GM19468 (cell line): ENCODE measurements around the gene CACNG4.

ENCODE experiments used
- ATAC-seq: cut with Tn5 transposase; IDR thresholded peaks from one replicate; pipeline ENCODE4 v1.9.1; 2021; ENCODE audit warnings: mild to moderate bottlenecking, moderate library complexity, moderate number of reproducible peaks; ENCODE audit not compliant: unreplicated experiment; ENCODE audit errors: extremely low read depth

Gene CACNG4

DNA sequence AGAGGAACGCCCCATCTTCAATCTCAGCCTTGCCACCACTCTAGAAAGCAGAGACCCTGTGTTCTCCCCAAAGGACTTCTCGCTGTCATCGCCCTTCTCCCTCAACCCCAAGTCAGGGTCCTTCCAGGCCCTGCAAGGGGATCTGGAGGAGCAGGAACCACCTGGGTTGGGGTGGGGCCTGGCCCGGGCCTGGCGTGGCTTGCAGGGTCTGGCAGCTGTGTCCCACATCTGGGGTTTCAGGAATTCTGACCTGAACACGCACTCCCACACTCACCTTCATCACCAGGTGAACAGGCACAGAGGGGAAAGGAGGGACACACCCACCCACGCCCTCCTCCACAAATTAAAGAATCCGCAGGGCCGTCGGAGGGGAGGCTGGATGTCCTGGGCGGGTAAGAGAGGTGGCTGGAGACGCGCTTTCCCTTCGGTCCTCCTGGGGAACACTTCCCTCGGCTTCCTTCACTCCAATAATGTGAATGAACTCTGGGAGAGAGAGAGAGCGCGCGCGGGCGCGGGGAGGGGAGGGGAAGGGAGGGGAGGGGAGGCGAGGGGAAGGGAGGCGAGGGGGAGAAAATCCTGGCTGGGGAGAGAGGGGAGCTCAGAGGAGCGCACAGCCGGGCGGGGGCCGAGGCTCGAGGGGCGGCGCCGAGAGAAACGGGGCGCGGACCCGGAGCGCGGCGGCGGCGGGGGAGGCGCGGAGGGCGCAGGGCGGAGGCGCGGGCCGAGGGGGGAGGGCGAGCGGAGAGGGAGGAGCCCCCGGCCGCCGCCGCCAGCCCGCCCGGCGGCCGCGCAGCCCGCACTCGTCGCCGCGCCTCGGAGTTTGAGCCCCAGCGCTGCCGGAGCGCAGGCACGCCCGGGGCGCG is at the start of gene CACNG4:
Gene CACNG4, plus strand, starts transcription at position 799 of the 863 bp plus-strand sequence. CDS start 205 bp downstream, outside the sequence.
- ATAC-seq = no peak

DNA sequence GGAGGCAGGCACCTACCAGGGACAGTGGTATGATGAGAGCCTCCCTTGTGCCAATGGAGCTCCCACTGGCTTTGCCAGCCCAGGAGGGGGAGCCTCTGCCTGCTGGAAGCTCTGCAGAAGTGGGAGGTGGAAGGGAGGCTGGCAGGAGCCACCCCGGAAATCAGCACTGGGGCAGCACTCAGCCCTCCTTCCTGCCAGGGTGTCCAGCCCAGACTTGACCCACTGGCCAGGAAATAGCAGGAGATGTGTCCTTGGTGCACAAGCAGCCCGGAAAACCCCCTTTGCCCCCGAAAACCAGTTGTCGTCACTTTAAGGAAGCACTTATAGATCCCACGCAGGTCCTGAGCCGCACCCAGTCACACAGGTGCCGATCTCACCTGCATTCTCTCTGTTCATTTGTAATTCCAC is 49.3 kb upstream of the CACNG4 start:
- no peak for ATAC-seq

DNA sequence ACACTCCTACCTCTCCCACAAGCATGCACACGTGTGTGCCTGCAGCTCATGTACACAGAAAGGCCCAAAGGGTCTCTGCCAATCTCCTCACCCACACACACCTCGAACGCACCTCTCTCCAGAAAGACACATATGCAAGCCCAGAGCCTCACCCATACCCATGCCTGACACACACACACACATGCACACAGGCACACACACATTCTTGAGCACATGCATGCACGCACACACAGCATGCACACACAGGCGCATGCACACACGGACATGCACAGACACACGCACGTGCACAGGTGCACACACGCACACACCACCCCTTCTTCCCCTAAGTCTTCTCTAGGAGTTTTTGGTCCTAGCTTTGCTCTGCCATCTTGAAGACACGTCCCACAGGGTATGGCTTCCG is 48.7 kb upstream of the CACNG4 start:
- no peak for ATAC-seq

DNA sequence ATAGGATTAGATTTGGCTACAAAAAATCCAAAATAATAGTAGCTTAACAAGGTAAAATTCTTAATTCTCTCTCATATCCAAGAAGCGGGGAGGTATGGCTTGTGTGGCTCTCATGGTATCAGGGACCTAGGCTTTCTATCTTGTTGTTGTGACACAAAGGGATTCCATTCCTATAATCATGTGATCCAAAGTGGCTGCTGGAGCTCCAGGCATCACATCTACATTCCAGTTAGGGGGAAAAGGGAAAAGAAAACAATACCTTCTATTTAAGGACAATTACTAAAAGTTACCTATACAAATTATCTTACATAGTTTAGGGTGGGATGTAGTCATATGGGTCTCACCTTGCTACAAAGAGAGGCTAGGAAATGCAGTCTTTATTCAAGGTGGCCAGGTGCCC is 47.6 kb upstream of the CACNG4 start:
- ATAC-seq = no peak

DNA sequence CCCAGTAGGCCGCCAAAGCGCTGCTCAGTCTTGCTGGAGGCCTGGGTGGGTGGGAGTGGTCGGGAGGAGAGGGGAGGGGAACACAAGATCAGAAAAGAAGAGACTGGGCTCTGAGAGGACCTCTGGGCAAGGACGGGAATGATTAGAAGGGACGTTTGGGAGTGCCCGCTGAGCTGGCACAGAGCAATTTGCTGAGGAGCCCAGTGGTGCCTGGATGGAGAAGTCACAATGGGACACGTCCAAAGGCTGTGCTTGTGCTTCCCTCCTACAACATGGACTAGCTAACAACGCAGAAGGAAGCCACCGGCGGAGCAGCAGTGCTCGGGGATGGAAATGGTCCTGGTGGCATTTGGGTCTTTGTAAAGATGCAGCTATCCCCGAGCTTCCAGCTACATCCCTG is 45.6 kb upstream of the CACNG4 start:
- no peak for ATAC-seq

DNA sequence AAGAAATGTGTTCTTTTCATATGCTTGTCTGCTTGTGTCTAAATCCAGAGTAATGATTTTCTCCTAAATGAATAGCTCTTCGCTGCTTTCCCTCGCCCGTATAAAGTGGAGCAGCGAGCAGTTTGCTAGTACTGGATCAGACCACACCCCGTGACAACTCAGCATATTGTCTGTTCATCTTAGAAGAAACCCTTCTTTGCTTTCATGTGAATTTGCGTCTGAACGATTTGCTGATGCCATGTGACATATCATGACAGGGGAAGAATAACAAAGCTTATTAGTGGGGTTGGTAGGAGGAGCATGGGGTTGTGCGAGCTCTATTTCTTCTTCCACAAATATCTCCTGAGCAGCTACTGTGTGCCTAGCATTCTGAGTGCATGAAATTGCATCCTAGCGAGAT is 44.1 kb upstream of the CACNG4 start:
- ATAC-seq = no peak

DNA sequence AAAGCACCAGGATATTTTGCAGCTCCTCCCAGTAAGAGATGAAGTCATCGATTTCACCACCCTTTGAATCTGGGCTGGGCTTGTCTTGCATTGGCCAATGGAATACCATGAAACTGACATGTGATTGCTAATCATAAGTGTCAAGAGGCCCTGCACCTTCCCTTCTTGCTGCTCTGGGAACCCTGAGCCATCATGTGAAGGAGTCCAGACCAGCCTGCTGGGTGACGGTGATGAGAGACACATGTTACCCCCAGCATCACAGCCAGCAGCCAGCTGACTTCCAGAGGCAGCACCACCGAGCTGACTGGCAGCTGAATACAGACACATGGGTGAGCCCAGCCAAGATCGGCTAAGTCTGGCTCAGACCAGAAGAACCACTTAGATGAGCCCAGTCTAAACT is 43.6 kb upstream of the CACNG4 start:
- no peak for ATAC-seq

DNA sequence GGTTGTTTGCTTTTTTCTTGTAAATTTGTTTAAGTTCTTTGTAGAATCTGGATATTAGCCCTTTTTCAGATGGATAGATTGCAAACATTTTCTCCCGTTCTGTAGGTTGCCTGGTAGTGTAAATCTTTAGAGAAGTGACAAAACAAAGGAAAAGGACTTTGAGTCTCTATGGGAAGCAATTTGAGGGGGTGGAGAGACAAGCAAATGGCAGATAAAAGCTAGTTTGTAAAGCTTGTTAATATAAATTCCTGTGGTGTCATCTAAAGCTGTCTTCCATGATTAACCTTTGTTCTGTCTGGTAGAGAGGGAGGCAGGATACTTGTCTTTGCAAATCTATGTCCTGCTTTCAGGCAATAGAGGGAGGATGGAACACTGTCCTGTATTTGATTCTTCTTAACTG is 40.6 kb upstream of the CACNG4 start:
- no peak for ATAC-seq

DNA sequence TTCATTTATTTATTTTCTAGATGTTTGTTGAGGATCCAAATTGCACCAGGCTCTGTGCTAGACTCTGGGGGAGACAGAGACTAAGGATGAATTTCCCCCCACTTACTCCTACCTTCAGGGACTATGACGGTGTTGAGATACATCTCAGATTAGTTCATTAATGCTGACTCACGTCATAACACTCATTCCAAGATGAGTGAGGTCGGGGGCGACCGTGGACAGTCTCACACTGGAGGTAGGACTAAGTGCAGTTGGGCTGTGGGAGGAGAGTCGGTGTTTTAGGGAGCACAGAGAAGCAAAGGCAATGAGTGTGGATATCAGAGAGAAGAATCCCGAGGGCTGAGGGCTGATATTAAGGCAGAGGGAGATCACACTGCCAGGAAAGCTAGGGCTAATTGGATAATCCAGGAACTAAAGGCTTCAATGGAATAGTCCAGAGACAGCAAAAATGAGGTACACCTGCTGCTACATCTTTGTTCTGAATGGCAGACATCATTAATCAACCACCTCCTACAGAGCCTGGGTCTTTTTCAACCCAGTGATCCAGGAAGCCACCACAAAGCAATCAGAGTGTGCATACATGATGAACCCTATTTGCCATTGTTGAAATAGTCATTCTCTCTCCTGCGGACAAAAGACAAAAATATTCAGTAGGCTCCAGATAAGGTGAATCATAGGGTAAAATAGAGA is 38.6 kb upstream of the CACNG4 start:
- no peak for ATAC-seq

DNA sequence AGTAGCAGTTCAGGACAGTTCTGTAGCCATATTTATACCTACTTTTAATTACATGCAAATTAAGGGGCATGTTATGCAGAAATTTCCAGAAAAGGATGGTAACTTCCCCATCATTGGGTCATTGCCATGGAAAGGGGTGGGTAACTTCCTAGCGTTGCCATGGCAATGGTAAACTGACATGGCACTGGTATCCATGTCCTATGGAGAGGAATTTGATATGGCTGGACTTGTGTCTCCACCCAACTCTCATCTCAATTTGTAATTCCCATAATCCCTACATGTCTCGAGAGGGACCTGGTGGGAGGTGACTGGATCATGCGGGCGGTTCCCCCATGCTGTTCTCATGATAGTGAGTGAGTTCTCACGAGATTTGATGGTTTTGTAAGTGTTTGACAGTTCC is 35.6 kb upstream of the CACNG4 start:
- ATAC-seq = no peak

DNA sequence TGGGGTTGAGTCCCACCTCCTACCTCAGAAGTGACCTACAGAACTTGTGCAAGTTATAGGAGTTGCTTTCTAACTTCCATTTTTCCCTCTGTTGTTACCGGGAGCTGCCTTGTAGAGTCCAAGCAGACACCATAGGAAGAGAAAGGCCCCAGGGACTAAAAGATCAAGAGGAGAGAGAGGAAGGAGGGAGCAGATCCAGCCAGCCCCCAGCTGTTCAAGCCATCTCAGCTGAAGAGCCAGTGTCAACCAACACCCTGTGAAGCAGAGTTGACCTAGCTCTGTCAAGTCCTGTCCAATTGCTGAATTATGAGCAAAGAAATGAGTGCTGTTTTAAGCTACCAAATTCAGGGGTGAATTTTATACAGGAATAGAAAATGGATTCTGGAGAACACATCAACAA is 34.9 kb upstream of the CACNG4 start:
- no peak for ATAC-seq

DNA sequence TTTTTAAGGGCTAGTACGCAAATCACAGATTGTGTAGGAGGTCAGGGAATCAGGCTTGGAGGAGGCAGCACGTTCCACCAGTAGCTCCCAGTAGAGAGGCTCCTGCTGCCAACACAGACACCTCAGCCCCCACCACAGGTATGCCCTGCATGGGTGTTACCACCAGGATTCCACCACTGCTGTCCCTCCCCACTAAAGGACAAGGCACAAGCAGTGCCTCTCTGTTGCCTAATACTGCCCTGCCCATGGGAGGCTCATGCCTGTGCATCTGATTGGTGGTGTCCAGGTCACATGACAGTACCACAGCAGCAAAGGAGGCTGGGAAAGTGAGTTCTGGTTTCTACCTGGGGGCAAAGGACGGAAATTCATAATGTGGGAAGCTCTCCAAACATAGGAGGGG is 33.6 kb upstream of the CACNG4 start:
- no peak for ATAC-seq

DNA sequence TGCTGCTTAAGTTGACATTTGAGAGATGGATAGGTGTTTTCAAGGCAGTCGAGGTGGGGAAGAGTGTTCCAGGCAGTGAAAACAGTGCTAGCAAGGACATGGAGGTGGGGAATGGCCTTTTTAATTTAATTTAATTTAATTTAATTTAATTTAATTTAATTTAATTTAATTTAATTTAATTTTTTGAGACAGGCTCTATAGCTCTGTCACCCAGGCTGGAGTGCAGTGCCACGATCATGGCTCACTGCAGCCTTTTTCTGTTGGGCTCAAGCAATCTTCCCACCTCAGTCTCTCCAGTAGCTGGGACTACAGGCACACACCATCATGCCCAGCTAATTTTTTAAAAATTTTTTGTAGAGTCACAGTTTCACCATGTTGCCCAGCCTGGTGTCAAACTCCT is 32.2 kb upstream of the CACNG4 start:
- ATAC-seq = no peak

DNA sequence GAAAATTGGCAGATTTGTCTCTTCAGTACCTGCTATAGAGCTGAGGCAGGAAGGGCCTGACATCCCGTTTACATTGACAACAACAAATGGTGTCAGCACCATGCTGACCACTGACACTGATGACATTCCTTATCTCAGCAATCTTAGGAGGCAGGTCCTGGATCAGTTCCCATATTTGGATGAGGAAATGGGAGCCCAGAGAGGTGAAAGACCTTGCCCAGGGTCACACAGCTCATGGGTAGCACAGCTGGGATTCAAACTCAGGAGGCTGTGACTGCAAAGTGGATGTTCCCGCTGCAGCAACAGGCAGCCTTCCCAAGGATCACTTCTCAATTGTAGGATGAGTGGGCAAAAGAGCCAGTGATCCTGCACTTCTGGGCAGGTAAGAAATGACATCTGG is 30.5 kb upstream of the CACNG4 start:
- ATAC-seq = no peak

DNA sequence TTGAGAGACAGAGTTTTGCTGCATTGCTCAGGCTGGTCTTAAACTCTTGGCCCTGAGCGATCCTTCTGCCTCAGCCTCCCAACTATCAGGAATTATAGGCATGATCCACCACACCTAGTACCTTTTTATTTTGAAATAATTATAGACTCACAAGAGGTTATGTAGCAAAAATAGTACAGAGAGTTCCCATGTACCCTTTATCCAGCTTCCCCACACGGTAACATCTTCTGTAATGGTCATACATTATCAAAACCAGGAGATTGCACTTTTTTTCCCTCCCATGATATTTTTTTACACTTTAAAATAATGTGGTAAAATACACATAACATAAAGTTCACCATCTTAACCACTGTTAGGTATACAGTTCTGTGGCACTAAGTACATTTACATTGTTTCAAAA is 28.8 kb upstream of the CACNG4 start:
- ATAC-seq = no peak

DNA sequence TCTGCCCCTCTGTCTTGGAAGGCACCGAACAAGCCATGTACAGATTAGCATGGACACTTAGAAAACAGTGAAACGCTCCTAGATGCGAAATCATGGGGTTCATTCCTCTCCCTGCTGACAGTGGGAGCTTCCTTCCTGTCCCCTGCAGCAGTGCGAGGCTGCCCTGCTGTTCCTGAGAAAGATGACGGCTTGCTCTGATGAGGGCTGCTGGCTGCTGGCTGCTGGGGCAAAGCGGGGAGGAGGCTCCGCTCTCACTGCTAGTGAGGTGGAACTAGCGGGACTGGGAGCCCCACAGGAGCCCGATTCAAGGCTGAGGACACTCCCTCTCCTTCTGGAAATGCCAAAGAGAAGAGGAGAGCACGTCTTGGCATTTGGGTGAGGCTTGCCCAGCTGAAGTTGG is 25.9 kb upstream of the CACNG4 start:
- no peak for ATAC-seq

DNA sequence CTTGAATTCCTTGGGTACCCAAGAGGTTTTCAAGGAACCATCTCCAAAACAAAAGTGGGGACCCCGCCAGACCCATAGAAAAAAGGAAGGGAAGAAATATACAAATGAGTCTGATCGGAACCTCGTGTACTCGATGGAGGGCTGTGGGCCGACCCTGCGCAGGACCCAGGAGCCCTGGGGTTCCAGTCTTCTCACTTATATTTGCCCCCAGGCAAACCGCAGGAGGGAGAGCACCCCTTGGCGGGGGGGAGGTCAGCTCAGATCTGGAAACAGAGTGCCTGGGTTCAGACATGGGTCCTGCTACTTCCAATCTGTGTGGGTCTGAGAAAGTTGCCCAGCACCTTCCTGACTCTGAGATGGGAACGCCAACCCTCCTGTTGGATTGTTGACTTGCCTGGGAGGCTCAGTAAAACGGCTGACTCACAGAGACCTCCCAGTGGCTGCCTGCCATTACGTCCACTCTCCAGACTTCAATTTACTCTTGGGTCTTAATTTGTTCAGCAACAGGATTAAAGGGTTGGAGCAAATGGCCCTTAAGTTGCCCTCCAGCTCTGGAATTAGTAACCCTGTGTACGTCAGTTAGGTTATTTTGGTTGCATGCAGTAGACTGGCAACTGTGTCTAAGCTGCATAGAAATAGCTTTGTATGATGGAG is 24.9 kb upstream of the CACNG4 start:
- ATAC-seq = no peak

DNA sequence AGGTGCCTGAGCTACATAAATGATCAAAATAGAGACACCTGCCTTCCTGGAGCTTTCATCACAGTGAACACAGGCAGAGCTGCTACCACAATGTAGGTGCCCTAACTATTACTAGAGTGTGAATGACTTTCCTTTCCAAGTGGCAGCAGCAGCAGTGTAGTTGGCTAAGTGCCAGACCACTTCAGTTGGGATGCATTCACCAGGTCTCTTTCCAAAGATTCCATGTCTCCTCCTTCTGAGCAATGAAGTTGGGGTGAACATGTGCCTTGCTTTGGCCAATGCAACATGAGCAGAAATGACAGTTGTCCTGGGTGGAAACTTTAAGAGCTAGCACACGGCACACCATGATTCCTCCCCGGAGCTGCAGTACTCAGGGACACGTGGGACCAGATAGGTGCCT is 23.3 kb upstream of the CACNG4 start:
- no peak for ATAC-seq

DNA sequence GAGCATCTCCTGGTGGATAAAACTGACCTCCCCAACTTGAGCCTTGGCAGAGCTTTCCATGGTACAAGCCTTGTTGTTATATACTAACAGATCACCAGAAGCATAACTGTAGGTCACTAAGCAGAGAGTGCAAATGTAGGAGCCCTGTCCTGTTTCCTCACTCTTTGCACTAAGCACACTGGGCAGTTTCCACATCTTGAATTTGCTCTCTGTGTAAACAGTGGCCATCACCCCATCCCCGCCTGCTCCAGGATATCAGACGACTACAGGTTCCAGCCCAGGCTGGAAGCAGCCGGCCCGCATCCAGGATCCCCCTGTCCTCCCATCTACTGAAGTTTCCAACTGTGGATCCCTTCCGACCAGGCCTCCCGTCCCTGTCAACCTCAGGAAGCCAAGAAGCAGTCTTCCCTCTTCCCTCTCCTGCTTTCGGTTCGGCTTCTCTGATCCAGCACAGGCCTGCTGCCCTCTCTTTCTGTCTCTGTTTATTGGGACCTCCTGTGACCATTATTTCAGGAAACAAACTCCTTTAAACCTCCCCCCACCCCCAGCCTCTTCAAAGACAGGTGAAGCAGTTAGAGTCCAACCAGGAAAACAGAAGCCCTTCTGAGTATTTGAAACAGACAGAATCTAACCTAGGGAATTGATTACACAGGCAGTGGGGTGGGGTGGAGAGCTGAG is 22.6 kb upstream of the CACNG4 start:
- ATAC-seq = no peak

DNA sequence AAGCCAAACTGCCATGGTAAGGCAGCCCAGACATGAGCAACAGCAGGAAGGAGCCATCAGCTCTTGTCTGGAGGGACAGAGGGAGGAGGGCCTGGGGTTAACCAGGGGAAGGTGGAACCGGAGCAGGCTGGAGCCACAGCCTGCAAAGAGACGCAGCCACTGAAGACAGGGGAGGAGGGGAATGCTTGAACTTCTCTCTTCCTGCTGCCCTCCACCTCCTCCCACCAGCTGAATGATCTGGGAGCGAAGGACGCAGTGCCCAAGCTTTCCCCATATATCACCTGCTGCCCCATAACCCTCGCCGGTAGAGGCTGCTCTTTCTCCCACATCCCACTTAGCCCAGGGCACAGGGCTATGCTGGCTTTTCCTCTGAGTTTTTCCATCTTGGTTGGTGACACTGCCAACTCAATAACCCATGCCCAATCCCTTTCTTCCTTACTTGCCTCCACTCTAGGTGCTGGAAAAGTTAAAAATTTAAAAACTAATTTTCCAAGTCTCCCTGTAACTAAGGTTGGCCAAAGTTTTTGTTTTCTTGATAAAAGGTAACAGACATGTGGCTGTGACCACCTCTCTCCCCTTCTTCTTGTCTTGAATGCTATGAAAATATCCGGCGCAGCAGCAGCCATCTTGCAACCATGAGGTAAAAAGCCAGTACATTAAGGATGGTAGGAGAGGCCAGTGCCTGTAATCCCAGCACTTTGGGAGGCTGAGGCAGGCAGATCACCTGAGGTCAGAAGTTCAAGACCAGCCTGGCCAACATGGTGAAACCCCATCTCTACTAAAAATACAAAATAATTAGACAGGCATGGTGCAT is 21.8 kb upstream of the CACNG4 start:
- no peak for ATAC-seq
